RWPE1 (cell line): ENCODE data around the gene ASMTL.
"Not testable (repeated sequence)": the region's sequence is repeated elsewhere in the genome, so short reads cannot be mapped to it uniquely, and the experiment has no call there.

ENCODE experiments used
- CTCF ChIA-PET: fragments of 350-600 bp; sonication (Branson Sonifier 250); formaldehyde crosslinking; extraction: SDS; loops from one replicate; lab custom pipeline; 2021; lab: Yijun Ruan, JAX
- POLR2A ChIA-PET: fragments of 400-600 bp; formaldehyde crosslinking; extraction: SDS; loops from one replicate; lab custom pipeline; 2020; ENCODE audit warnings: antibody characterized with exemption; ENCODE audit not compliant: low non-redundant PET; lab: Yijun Ruan, JAX
- DNase-seq: peaks from one replicate; pipeline ENCODE4 v3.0.0; 2012; ENCODE audit warnings: low spot score
- H3K27ac ChIP-seq: fragments of 450-650 bp; 2 replicates; pipeline ENCODE4 v1.5.1; 2017
- CTCF ChIP-seq: fragments of 450-650 bp; conservative IDR thresholded peaks from 2 replicates; pipeline ENCODE4 v1.5.1; 2017; ENCODE audit warnings: low read depth, mild to moderate bottlenecking

The ASMTL gene

GRCh38 chrX:1380672-1381233 lies 72.0 kb downstream of the ASMTL start:
- H3K27ac ChIP-seq = peak overlapping the region; percentile 67
- no peak for TF ChIP-seq CTCF
- ChIA-PET POLR2A (no interaction called here), CTCF (no interaction called here)
- no peak for DNase-seq

GRCh38 chrX:1378306-1378759 lies 74.4 kb downstream of the ASMTL start:
- H3K27ac ChIP-seq = no peak overlapping the region
- POLR2A ChIA-PET = no interaction called here
- CTCF ChIA-PET = no interaction called here
- no peak for TF ChIP-seq CTCF
- no peak for DNase-seq

GRCh38 chrX:1368385-1368698 lies 84.4 kb downstream of the ASMTL start:
- ChIA-PET CTCF (no interaction called here), POLR2A (no interaction called here)
- H3K27ac ChIP-seq = no peak overlapping the region
- no peak for DNase-seq
- no peak for TF ChIP-seq CTCF

GRCh38 chrX:1366363-1366762 lies 86.3 kb downstream of the ASMTL start:
- DNase-seq = not testable (repeated sequence)

GRCh38 chrX:1361910-1362309 lies 90.8 kb downstream of the ASMTL start:
- no peak overlapping the region for H3K27ac ChIP-seq
- ChIA-PET CTCF (no interaction called here), POLR2A (no interaction called here)
- TF ChIP-seq CTCF = no peak
- no peak for DNase-seq

More at GRCh38 chrX:1366363-1366762, 86.3 kb downstream of the ASMTL start:
- POLR2A ChIA-PET, H3K27ac ChIP-seq, CTCF ChIA-PET: not testable (repeated sequence)

- POLR2A ChIA-PET = no interaction called here
- CTCF ChIA-PET = no interaction called here
- no peak for DNase-seq
- TF ChIP-seq CTCF = no peak
- H3K27ac ChIP-seq = no peak overlapping the region
Measured at GRCh38 chrX:1361275-1361674, 91.4 kb downstream of the ASMTL start.

- ChIA-PET POLR2A (no interaction called here), CTCF (no interaction called here)
- TF ChIP-seq CTCF = no peak
- DNase-seq = no peak
- H3K27ac ChIP-seq = no peak overlapping the region
Measured at GRCh38 chrX:1360171-1360570, 92.5 kb downstream of the ASMTL start.
